HEK293 (cell line): ENCODE results near the gene SETD7.

Source experiments
- CTCF ChIA-PET: fragments of 350-600 bp; formaldehyde crosslinking; extraction: SDS; loops from one replicate; lab custom pipeline; 2021; ENCODE audit warnings: antibody characterized with exemption; lab: Yijun Ruan, JAX
- POLR2A ChIA-PET: fragments of 300-600 bp; formaldehyde crosslinking; extraction: SDS; loops from one replicate; lab custom pipeline; 2020; ENCODE audit warnings: antibody characterized with exemption, inconsistent platforms; lab: Yijun Ruan, JAX
- H3K27ac ChIP-seq: fragments of 200-500 bp; sonication (Bioruptor generic); 2 replicates; pipeline ENCODE4 v1.5.1; 2014; ENCODE audit warnings: low read depth, low read length, control low read depth, inconsistent platforms; ENCODE audit errors: extremely low read depth
- H3K36me3 ChIP-seq, 2 experiments: fragments of 200-500 bp in 1 of 2; sonication (Bioruptor generic) in 1 of 2; 1 replicate in 1 of 2; 2 replicates in 1 of 2; pipeline ENCODE4 v1.5.1; 2014 to 2017; ENCODE audit warnings: inconsistent platforms in 2 of 2, low read length in 2 of 2; ENCODE audit not compliant: control insufficient read depth in 2 of 2, insufficient read depth in 1 of 2
- H3K4me1 ChIP-seq: fragments of 200-500 bp; sonication (Bioruptor generic); 2 replicates; pipeline ENCODE4 v1.5.1; 2014; ENCODE audit warnings: mild to moderate bottlenecking, low read length, inconsistent platforms; ENCODE audit not compliant: control insufficient read depth, insufficient read depth
- H3K4me3 ChIP-seq: 2 replicates; pipeline ENCODE4 v1.5.1; 2011; ENCODE audit warnings: low read depth, mild to moderate bottlenecking, control low read depth, low read length, moderate library complexity
- H3K9me3 ChIP-seq: fragments of 200-500 bp; sonication (Bioruptor generic); 2 replicates; pipeline ENCODE4 v1.5.1; 2014; ENCODE audit warnings: low read depth, low read length, inconsistent platforms; ENCODE audit not compliant: control insufficient read depth, insufficient read depth
- EGR2 ChIP-seq: fragments of 450-650 bp; formaldehyde crosslinking; IDR thresholded peaks from 2 replicates; pipeline ENCODE4 v1.5.1; 2016; ENCODE audit warnings: low read depth, missing biosample characterization, missing genetic modification characterization
- FEZF1 ChIP-seq: fragments of 450-650 bp; formaldehyde crosslinking; IDR thresholded peaks from 2 replicates; pipeline ENCODE4 v1.5.1; 2016; ENCODE audit warnings: missing biosample characterization, missing genetic modification characterization
- PRDM4 ChIP-seq: fragments of 450-650 bp; formaldehyde crosslinking; IDR thresholded peaks from 2 replicates; pipeline ENCODE4 v1.5.1; 2017; ENCODE audit warnings: missing biosample characterization, missing genetic modification characterization
- ZFP69B ChIP-seq: fragments of 450-650 bp; formaldehyde crosslinking; IDR thresholded peaks from 2 replicates; pipeline ENCODE4 v1.5.1; 2016; ENCODE audit warnings: missing biosample characterization, missing genetic modification characterization
- ZNF114 ChIP-seq: fragments of 450-650 bp; formaldehyde crosslinking; IDR thresholded peaks from 2 replicates; pipeline ENCODE4 v1.5.0; 2017; ENCODE audit warnings: missing biosample characterization, missing genetic modification characterization
- ZNF121 ChIP-seq: fragments of 450-650 bp; formaldehyde crosslinking; IDR thresholded peaks from 2 replicates; pipeline ENCODE4 v1.5.1; 2016; ENCODE audit warnings: missing biosample characterization, missing genetic modification characterization
- ZNF155 ChIP-seq: fragments of 450-650 bp; formaldehyde crosslinking; IDR thresholded peaks from 2 replicates; pipeline ENCODE4 v1.5.1; 2016; ENCODE audit warnings: missing biosample characterization, missing genetic modification characterization
- ZNF221 ChIP-seq: fragments of 450-650 bp; formaldehyde crosslinking; IDR thresholded peaks from 2 replicates; pipeline ENCODE4 v1.5.1; 2017; ENCODE audit warnings: missing biosample characterization, missing genetic modification characterization, borderline replicate concordance
- ZNF292 ChIP-seq: fragments of 450-650 bp; formaldehyde crosslinking; IDR thresholded peaks from 2 replicates; pipeline ENCODE4 v1.5.1; 2016; ENCODE audit warnings: low read depth, missing biosample characterization, missing genetic modification characterization, borderline replicate concordance
- ZNF341 ChIP-seq: fragments of 450-650 bp; formaldehyde crosslinking; IDR thresholded peaks from 2 replicates; pipeline ENCODE4; 2016; ENCODE audit warnings: low read depth, missing biosample characterization, missing genetic modification characterization
- ZNF394 ChIP-seq: fragments of 450-650 bp; formaldehyde crosslinking; IDR thresholded peaks from 2 replicates; pipeline ENCODE4 v1.5.1; 2016; ENCODE audit warnings: missing biosample characterization, missing genetic modification characterization, mild to moderate bottlenecking, moderate library complexity, borderline replicate concordance
- ZNF571 ChIP-seq: fragments of 450-650 bp; formaldehyde crosslinking; IDR thresholded peaks from 2 replicates; pipeline ENCODE4 v1.5.0; 2017; ENCODE audit warnings: missing biosample characterization, missing genetic modification characterization
- ZNF585B ChIP-seq: fragments of 450-650 bp; formaldehyde crosslinking; IDR thresholded peaks from 2 replicates; pipeline ENCODE4 v1.5.1; 2016; ENCODE audit warnings: missing biosample characterization, missing genetic modification characterization
- ZNF621 ChIP-seq: fragments of 450-650 bp; formaldehyde crosslinking; IDR thresholded peaks from 2 replicates; pipeline ENCODE4 v1.5.1; 2017; ENCODE audit warnings: missing biosample characterization, missing genetic modification characterization
- ZNF654 ChIP-seq: fragments of 450-650 bp; formaldehyde crosslinking; IDR thresholded peaks from 2 replicates; pipeline ENCODE4 v1.5.1; 2016; ENCODE audit warnings: low read depth, missing biosample characterization, missing genetic modification characterization
- ZNF670 ChIP-seq: fragments of 450-650 bp; formaldehyde crosslinking; IDR thresholded peaks from 2 replicates; pipeline ENCODE4 v1.5.1; 2016; ENCODE audit warnings: missing biosample characterization, missing genetic modification characterization, low read depth
- ZNF768 ChIP-seq: fragments of 450-650 bp; formaldehyde crosslinking; IDR thresholded peaks from 2 replicates; pipeline ENCODE4 v1.5.1; 2018; ENCODE audit warnings: missing biosample characterization, mild to moderate bottlenecking, missing genetic modification characterization
- ZNF843 ChIP-seq: fragments of 450-650 bp; formaldehyde crosslinking; IDR thresholded peaks from 2 replicates; pipeline ENCODE4 v1.5.1; 2016; ENCODE audit warnings: missing biosample characterization, missing genetic modification characterization
- ZSCAN16 ChIP-seq: fragments of 450-650 bp; formaldehyde crosslinking; IDR thresholded peaks from 2 replicates; pipeline ENCODE4 v1.5.1; 2016; ENCODE audit warnings: missing biosample characterization, missing genetic modification characterization

SETD7 gene

GRCh38 chr4:139514382-139515059, 41.5 kb downstream of the SETD7 start:
- H3K4me1 ChIP-seq: no peaks in the 10 kb centered on the region
- TF ChIP-seq ZNF121 (tag by site-specific recombination) (no peak), ZNF654 (tag by site-specific recombination) (no peak), ZNF114 (tag by site-specific recombination) (no peak), ZNF768 (no peak), ZNF571 (tag by site-specific recombination) (no peak), ZSCAN16 (tag by site-specific recombination) (no peak), ZNF221 (tag by site-specific recombination) (no peak), ZFP69B (no peak), ZNF292 (tag by site-specific recombination) (no peak), ZNF155 (tag by site-specific recombination) (no peak), ZNF670 (tag by site-specific recombination) (no peak), ZNF341 (tag by site-specific recombination) (no peak)
- TF ChIP-seq, all 188 proteins: peak for 0
- H3K4me3 ChIP-seq: no peak overlapping the region
- peaks cover 0 to 75% of the 10 kb centered on the region in 2 experiments; a peak in 2 of 3 replicates for H3K36me3 ChIP-seq
- H3K27ac ChIP-seq: no peak overlapping the region
- ChIA-PET CTCF (interaction anchor here (0.7 to 1.2 kb wide), 3 partner anchors 11 to 258 kb away, joined by 3 read pairs; no protein-coding TSS in a partner anchor), POLR2A (no interaction called here)
- no peaks in the 10 kb centered on the region for H3K9me3 ChIP-seq

- Histone ChIP-seq H3K36me3 (peaks cover 0 to 71% of the 10 kb centered on the region in 2 experiments; a peak in 2 of 3 replicates), H3K27ac (no peak overlapping the region), H3K4me1 (no peaks in the 10 kb centered on the region), H3K4me3 (no peak overlapping the region), H3K9me3 (no peaks in the 10 kb centered on the region)
- TF ChIP-seq ZNF585B (tag by site-specific recombination): no peak
- no peak for TF ChIP-seq ZNF670 (tag by site-specific recombination)
- TF ChIP-seq ZNF621 (tag by site-specific recombination): no peak
- no peak for TF ChIP-seq ZNF394 (tag by site-specific recombination)
- no peak for TF ChIP-seq FEZF1
- TF ChIP-seq ZNF843 (tag by site-specific recombination): no peak
- no peak for TF ChIP-seq PRDM4 (tag by site-specific recombination)
- ChIA-PET CTCF (no interaction called here), POLR2A (no interaction called here)
Observed at GRCh38 chr4:139511320-139511719, 44.7 kb downstream of the SETD7 start.

- Histone ChIP-seq H3K27ac (no peak overlapping the region), H3K4me3 (no peak overlapping the region), H3K9me3 (no peaks in the 10 kb centered on the region), H3K4me1 (no peaks in the 10 kb centered on the region), H3K36me3 (peaks cover 0 to 68% of the 10 kb centered on the region in 2 experiments; a peak in 2 of 3 replicates)
- ChIA-PET CTCF (interaction anchor here (0.5 to 1.0 kb wide), 3 partner anchors 16 to 209 kb away, joined by 3 read pairs; partner anchors contain the start of gene NAA15), POLR2A (interaction anchor here (1.0 kb wide), 1 partner anchor 12 kb away, joined by 3 read pairs; no protein-coding TSS in a partner anchor)
- TF ChIP-seq EGR2 (no peak), ZNF654 (tag by site-specific recombination) (peak; percentile 15; the same call in 1 of the 2 replicates)
Observed at GRCh38 chr4:139509727-139510410, 46.1 kb downstream of the SETD7 start.
